HCT116 (cell line): Measurements from ENCODE around the gene PCDHGA2. TPM values are rescaled to one million over a fixed set of nuclear protein-coding genes. Genes with fewer than 3 reads are reported as not detected.
"Not testable (repeated sequence)": the region's sequence is repeated elsewhere in the genome, so short reads cannot be mapped to it uniquely, and the experiment has no call there.

Source experiments
- ATAC-seq: fragments of 200-7000 bp; cut with Tn5 transposase; 2 replicates; pipeline ENCODE4 v1.9.1; 2020; ENCODE audit warnings: mild to moderate bottlenecking, moderate library complexity
- BruUV-seq: library from RNA; stranded (reverse); fragments of 400-500 nt; replicated peaks from 2 replicates; lab custom pipeline; 2021; lab: Mats Ljungman, UMichigan
- CTCF ChIA-PET: fragments of 300-600 bp; sonication (Branson Sonifier 250); formaldehyde crosslinking; loops from one replicate; lab custom pipeline; 2021; ENCODE audit warnings: antibody characterized with exemption; lab: Charles Lee
- POLR2A ChIA-PET: fragments of 300-600, 350-600 bp; sonication (Branson Sonifier 250); formaldehyde crosslinking; loops from one replicate; lab custom pipeline; 2021; ENCODE audit warnings: antibody characterized with exemption; lab: Charles Lee
- RAD21 ChIA-PET, 2 experiments: fragments of 300-600 bp; sonication (Branson Sonifier 250); formaldehyde crosslinking; loops; one replicate each; lab custom pipeline; 2023; ENCODE audit warnings: low total read pairs in 2 of 2; ENCODE audit not compliant: uncharacterized antibody in 2 of 2, unreplicated experiment in 2 of 2, low non-redundant PET in 1 of 2; lab: Charles Lee
- DNase-seq: peaks from one replicate; pipeline ENCODE4 v3.0.0-alpha.2; 2010; ENCODE audit warnings: low read depth, low spot score
- H2AFZ ChIP-seq: fragments of 200-600 bp; shearing (Covaris generic), sonication (generic); 2 replicates; pipeline ENCODE4 v1.6.1; 2017; ENCODE audit warnings: low read depth, mixed run types, mixed read lengths, antibody characterized with exemption, low read length; ENCODE audit not compliant: poor library complexity, severe bottlenecking
- H3K27ac ChIP-seq: 2 replicates; pipeline ENCODE4 v1.5.1; 2012; ENCODE audit warnings: low read depth, low read length
- H3K27me3 ChIP-seq: fragments of 200-600 bp; sonication (generic); 2 replicates; pipeline ENCODE4 v1.6.1; 2016; ENCODE audit warnings: mixed run types, low read length, mixed read lengths; ENCODE audit not compliant: insufficient read depth
- H3K36me3 ChIP-seq, 2 experiments: fragments of 200-500 bp in 1 of 2; fragments of 200-600 bp in 1 of 2; sonication (Bioruptor generic) in 1 of 2; sonication (generic) in 1 of 2; 2 replicates each; pipeline versions ENCODE4 v1.5.1 to v1.6.1; 2014 to 2016; ENCODE audit warnings: low read length in 2 of 2, inconsistent platforms in 1 of 2, mixed read lengths in 1 of 2, mixed run types in 1 of 2; ENCODE audit not compliant: insufficient read depth in 2 of 2, control insufficient read depth in 1 of 2
- H3K4me1 ChIP-seq, 2 experiments: fragments of 200-600 bp in 1 of 2; sonication (generic) in 1 of 2; 2 replicates each; pipeline versions ENCODE4 v1.5.1 to v1.6.1; 2012 to 2017; ENCODE audit warnings: low read length in 2 of 2, inconsistent platforms in 1 of 2, mild to moderate bottlenecking in 1 of 2, mixed read lengths in 1 of 2, mixed run types in 1 of 2, moderate library complexity in 1 of 2; ENCODE audit not compliant: insufficient read depth in 2 of 2, control insufficient read depth in 1 of 2
- H3K4me2 ChIP-seq: fragments of 200-600 bp; sonication (generic); 2 replicates; pipeline ENCODE4 v1.6.1; 2017; ENCODE audit warnings: mixed run types, low read length, mixed read lengths
- H3K4me3 ChIP-seq, 2 experiments: fragments of 200-600 bp in 1 of 2; sonication (generic) in 1 of 2; replicated peaks in 1 of 2; 2 replicates each; pipeline ENCODE4 v1.5.1; 2011 to 2016; ENCODE audit warnings: low read length in 2 of 2, control low read depth in 1 of 2, low read depth in 1 of 2, mild to moderate bottlenecking in 1 of 2, mixed read lengths in 1 of 2, mixed run types in 1 of 2
- H3K79me2 ChIP-seq: fragments of 200-600 bp; sonication (generic); 2 replicates; pipeline ENCODE4 v1.6.1; 2017; ENCODE audit warnings: mild to moderate bottlenecking, mixed run types, low read length, moderate library complexity, mixed read lengths; ENCODE audit not compliant: insufficient read depth
- H3K9ac ChIP-seq: fragments of 200-600 bp; sonication (generic); 2 replicates; pipeline ENCODE4 v1.6.1; 2016; ENCODE audit warnings: low read length, mixed read lengths
- H3K9me2 ChIP-seq: fragments of 200-600 bp; sonication (generic), shearing (Covaris generic); 2 replicates; pipeline ENCODE4 v1.6.1; 2017; ENCODE audit warnings: mixed run types, mild to moderate bottlenecking, moderate library complexity; ENCODE audit not compliant: insufficient read depth
- H3K9me3 ChIP-seq, 2 experiments: fragments of 200-500 bp in 1 of 2; fragments of 200-600 bp in 1 of 2; sonication (Bioruptor generic) in 1 of 2; sonication (generic) in 1 of 2; 2 replicates each; pipeline ENCODE4 v1.6.1; 2014 to 2017; ENCODE audit warnings: low read length in 2 of 2, mixed read lengths in 2 of 2, inconsistent platforms in 1 of 2, low read depth in 1 of 2, mild to moderate bottlenecking in 1 of 2, mixed run types in 1 of 2, moderate library complexity in 1 of 2; ENCODE audit not compliant: control insufficient read depth in 1 of 2, insufficient read depth in 1 of 2
- H4K20me1 ChIP-seq: fragments of 200-600 bp; sonication (generic), shearing (Covaris generic); 2 replicates; pipeline ENCODE4 v1.6.1; 2017; ENCODE audit warnings: mixed run types, mild to moderate bottlenecking, moderate library complexity; ENCODE audit not compliant: insufficient read depth
- EGR1 ChIP-seq: IDR thresholded peaks from 2 replicates; pipeline ENCODE4 v1.6.1; 2012; ENCODE audit warnings: low read depth
- ELF1 ChIP-seq: IDR thresholded peaks from 2 replicates; pipeline ENCODE4 v1.6.1; 2012; ENCODE audit warnings: low read depth, borderline replicate concordance
- EZH2 ChIP-seq: fragments of 200-600 bp; sonication (generic); IDR thresholded peaks from 2 replicates; pipeline ENCODE4 v1.6.1; 2017; ENCODE audit warnings: antibody characterized with exemption, mixed run types
- FOSL1 ChIP-seq: IDR thresholded peaks from 2 replicates; pipeline ENCODE4 v1.6.1; 2012; ENCODE audit warnings: low read depth
- JUND ChIP-seq: IDR thresholded peaks from 2 replicates; pipeline ENCODE4 v1.6.1; 2012
- MAX ChIP-seq: IDR thresholded peaks from 2 replicates; pipeline ENCODE4 v1.6.1; 2012
- REST ChIP-seq: IDR thresholded peaks from 2 replicates; pipeline ENCODE4 v1.6.1; 2012; ENCODE audit warnings: low read depth
- SRF ChIP-seq: IDR thresholded peaks from 2 replicates; pipeline ENCODE4 v1.6.1; 2012; ENCODE audit warnings: low read depth
- TCF7L2 ChIP-seq: IDR thresholded peaks from 2 replicates; pipeline ENCODE4 v1.7.0; 2011; ENCODE audit warnings: borderline replicate concordance, inconsistent platforms; ENCODE audit not compliant: insufficient read depth, insufficient read length; ENCODE audit errors: extremely low read depth
- YY1 ChIP-seq: IDR thresholded peaks from 2 replicates; pipeline ENCODE4 v1.6.1; 2011; ENCODE audit warnings: low read length, low read depth, moderate library complexity, mild to moderate bottlenecking; ENCODE audit not compliant: insufficient replicate concordance; ENCODE audit errors: extremely low read depth
- intact Hi-C: fragments of 100-400 bp; cut with micrococcal nuclease; formaldehyde crosslinking; loops from 2 replicates; pipeline ENCODE4 v1.10.0; 2022
- total RNA-seq: library from RNA; stranded (reverse); gene quantifications from one replicate; pipeline ENCODE4 v1.2.1, GENCODE V29; 2021; ENCODE audit not compliant: unreplicated experiment

Gene PCDHGA2
- total RNA-seq, 1 experiment from 2014 or later: not detected

- Histone ChIP-seq H3K4me2 (no peak overlapping the region), H3K4me1 (no peaks in the 10 kb centered on the region), H4K20me1 (no peaks in the 10 kb centered on the region)
- no TSS peak for BruUV-seq
- ATAC-seq: no peak
- no peak for TF ChIP-seq SRF
- no peak for TF ChIP-seq JUND
- no peak for TF ChIP-seq TCF7L2
- TF ChIP-seq EGR1: no peak
- TF ChIP-seq ELF1: no peak
- TF ChIP-seq FOSL1: no peak
- TF ChIP-seq YY1: no peak
- TF ChIP-seq EZH2: no peak
- no peak for TF ChIP-seq MAX
- no peak for TF ChIP-seq REST
- TF ChIP-seq, all 23 proteins: peak for 0
- no peak for DNase-seq
- Histone ChIP-seq H3K27ac (no peak overlapping the region), H3K27me3 (no peaks in the 10 kb centered on the region), H3K9me3 (peaks cover 4% of the 10 kb centered on the region in 2 experiments; a peak in 2 of 4 replicates), H3K9me2 (no peaks in the 10 kb centered on the region), H3K36me3 (no peaks in the 10 kb centered on the region), H3K79me2 (no peaks in the 10 kb centered on the region), H2AFZ (no peak overlapping the region), H3K4me3 (no peak overlapping the region), H3K9ac (no peak overlapping the region)
- ChIA-PET CTCF (no interaction called here), RAD21 (no interaction called here), POLR2A (no interaction called here)
- intact Hi-C loops: no loop called here
These were observed 6.8 kb downstream of the PCDHGA2 start for GRCh38 chr5:141345327-141345726.

GRCh38 chr5:141346017-141346416 lies 7.5 kb downstream of the PCDHGA2 start:
- H3K36me3 ChIP-seq, H3K9ac ChIP-seq, intact Hi-C loops, CTCF ChIA-PET, H2AFZ ChIP-seq, H3K4me2 ChIP-seq, H3K9me2 ChIP-seq, DNase-seq, H3K27me3 ChIP-seq, POLR2A ChIA-PET, BruUV-seq, H3K9me3 ChIP-seq, H3K4me3 ChIP-seq, ATAC-seq, H4K20me1 ChIP-seq, RAD21 ChIA-PET, H3K27ac ChIP-seq, H3K79me2 ChIP-seq, H3K4me1 ChIP-seq: not testable (repeated sequence)
